ENCODE data around the gene ALS2CL. TPM values are rescaled to one million over a fixed set of nuclear protein-coding genes. Genes with fewer than 3 reads are reported as not detected.

ALS2CL gene
- total RNA-seq, 1 experiment from 2014 or later = 39.6 TPM

- TF ChIP-seq CTCF (IDR thresholded peaks at IDR 0.05; ENCODE audit: unreplicated experiment) = no peak
- Mint-ChIP-seq H3K4me3 (ENCODE audit: low read depth, unreplicated experiment) (no peak overlapping the region), H3K36me3 (ENCODE audit: insufficient read depth, unreplicated experiment) (no peaks in the 10 kb centered on the region), H3K9me3 (ENCODE audit: low read depth, unreplicated experiment) (no peaks in the 10 kb centered on the region), H3K4me1 (ENCODE audit: low read depth, unreplicated experiment) (no peaks in the 10 kb centered on the region), H3K27me3 (ENCODE audit: unreplicated experiment) (no peaks in the 10 kb centered on the region), H3K27ac (ENCODE audit: unreplicated experiment) (no peak overlapping the region)
- CTCF ChIA-PET = no interaction called here
- no peak for DNase-seq
- intact Hi-C loops (cut with micrococcal nuclease; ENCODE audit: unreplicated experiment) = no loop called here
- no TSS peak for BruUV-seq (replicated peaks)
Observed at GRCh38 chr3:46722443-46722842, 29.0 kb upstream of the ALS2CL start.

- H3K4me1 Mint-ChIP-seq (ENCODE audit: low read depth, unreplicated experiment) = no peaks in the 10 kb centered on the region
Observed at GRCh38 chr3:46721009-46721408, 27.5 kb upstream of the ALS2CL start.

GRCh38 chr3:46719735-46720271 lies 26.3 kb upstream of the ALS2CL start:
- Mint-ChIP-seq H3K4me1 (ENCODE audit: low read depth, unreplicated experiment) (no peaks in the 10 kb centered on the region), H3K27me3 (ENCODE audit: unreplicated experiment) (peaks cover 13% of the 10 kb centered on the region), H3K36me3 (ENCODE audit: insufficient read depth, unreplicated experiment) (no peaks in the 10 kb centered on the region), H3K4me3 (ENCODE audit: low read depth, unreplicated experiment) (no peak overlapping the region), H3K9me3 (ENCODE audit: low read depth, unreplicated experiment) (no peaks in the 10 kb centered on the region), H3K27ac (ENCODE audit: unreplicated experiment) (no peak overlapping the region)
- BruUV-seq (replicated peaks) = no TSS peak
- intact Hi-C loops (cut with micrococcal nuclease; ENCODE audit: unreplicated experiment) = no loop called here
- no peak for TF ChIP-seq CTCF (IDR thresholded peaks at IDR 0.05; ENCODE audit: unreplicated experiment)
- DNase-seq = no peak
- CTCF ChIA-PET = interaction anchor here (0.5 to 0.6 kb wide), 2 partner anchors 9 to 173 kb away, joined by 4 read pairs; no protein-coding TSS in a partner anchor

More at GRCh38 chr3:46721009-46721408, 27.5 kb upstream of the ALS2CL start:
- intact Hi-C loops (cut with micrococcal nuclease; ENCODE audit: unreplicated experiment) = no loop called here
- CTCF ChIA-PET = no interaction called here
- BruUV-seq (replicated peaks) = no TSS peak
- no peaks in the 10 kb centered on the region for H3K9me3 Mint-ChIP-seq (ENCODE audit: low read depth, unreplicated experiment)
- peaks cover 7% of the 10 kb centered on the region for H3K27me3 Mint-ChIP-seq (ENCODE audit: unreplicated experiment)
- no peak overlapping the region for H3K4me3 Mint-ChIP-seq (ENCODE audit: low read depth, unreplicated experiment)
- H3K36me3 Mint-ChIP-seq (ENCODE audit: insufficient read depth, unreplicated experiment) = no peaks in the 10 kb centered on the region
- TF ChIP-seq CTCF (IDR thresholded peaks at IDR 0.05; ENCODE audit: unreplicated experiment) = no peak
- no peak overlapping the region for H3K27ac Mint-ChIP-seq (ENCODE audit: unreplicated experiment)
- no peak for DNase-seq

- intact Hi-C loops (cut with micrococcal nuclease; ENCODE audit: unreplicated experiment) = no loop called here
- no peak for TF ChIP-seq CTCF (IDR thresholded peaks at IDR 0.05; ENCODE audit: unreplicated experiment)
- no peak overlapping the region for H3K4me3 Mint-ChIP-seq (ENCODE audit: low read depth, unreplicated experiment)
- H3K9me3 Mint-ChIP-seq (ENCODE audit: low read depth, unreplicated experiment) = no peaks in the 10 kb centered on the region
- H3K27me3 Mint-ChIP-seq (ENCODE audit: unreplicated experiment) = peaks cover 13% of the 10 kb centered on the region
- no peak for DNase-seq
- no peaks in the 10 kb centered on the region for H3K36me3 Mint-ChIP-seq (ENCODE audit: insufficient read depth, unreplicated experiment)
- no peak overlapping the region for H3K27ac Mint-ChIP-seq (ENCODE audit: unreplicated experiment)
- no TSS peak for BruUV-seq (replicated peaks)
- no peaks in the 10 kb centered on the region for H3K4me1 Mint-ChIP-seq (ENCODE audit: low read depth, unreplicated experiment)
- CTCF ChIA-PET = no interaction called here
Observed at GRCh38 chr3:46719044-46719565, 25.6 kb upstream of the ALS2CL start.

Measured in Calu3 (cell line).